Right atrium auricular region (tissue), 2 donors: ENCODE results near the gene UQCRHL. TPM values are rescaled to one million over a fixed set of nuclear protein-coding genes. Genes with fewer than 3 reads are reported as not detected.

Experiments used
- DNase-seq: peaks from one replicate; pipeline ENCODE4 v3.0.0-alpha.2; 2019; ENCODE audit warnings: low spot score
- H3K27ac ChIP-seq, 2 donors: fragments of 200-600 bp; sonication (generic); 1 replicate in 1 of 2; 2 replicates in 1 of 2; pipeline ENCODE4 v1.5.1; 2016 to 2019
- H3K27me3 ChIP-seq, 2 donors: fragments of 200-600 bp; sonication (generic); one replicate each; pipeline versions ENCODE4 v1.5.1 to v1.6.0; 2017 to 2019
- H3K36me3 ChIP-seq: fragments of 200-600 bp; sonication (generic); one replicate; pipeline ENCODE4 v1.5.1; 2016
- H3K4me1 ChIP-seq, 2 donors: fragments of 200-600 bp; sonication (generic); one replicate each; pipeline versions ENCODE4 v1.5.1 to v1.6.0; 2017 to 2019
- H3K4me3 ChIP-seq, 2 donors: fragments of 200-600 bp; sonication (generic); 1 replicate in 1 of 2; 2 replicates in 1 of 2; pipeline ENCODE4 v1.5.1; 2017 to 2019; ENCODE audit warnings: mild to moderate bottlenecking in 1 of 2, moderate library complexity in 1 of 2
- H3K9me3 ChIP-seq, 2 donors: fragments of 200-600 bp; sonication (generic); one replicate each; pipeline ENCODE4 v1.5.1; 2019
- CTCF ChIP-seq, 2 donors: fragments of 200-600 bp; sonication (generic); IDR thresholded peaks; one replicate each; pipeline ENCODE4 v1.5.1; 2019; ENCODE audit warnings: antibody characterized with exemption in 2 of 2
- total RNA-seq, 2 donors: library from RNA; depleted of rRNA; stranded (reverse); fragments of >200 nt; gene quantifications; one replicate each; pipeline ENCODE4 v1.1.0, GENCODE V29; 2016

The UQCRHL gene
- total RNA-seq, 2 donors from 2014 or later = 1.6 to 5.5 TPM

- H3K36me3 ChIP-seq = peaks cover 4% of the 10 kb centered on the region
- no peaks in the 10 kb centered on the region for H3K9me3 ChIP-seq
- TF ChIP-seq CTCF (IDR thresholded peaks at IDR 0.05) = no peak
- peak; percentile 68 for DNase-seq
- H3K4me3 ChIP-seq = no peak overlapping the region
- H3K4me1 ChIP-seq = peaks cover 0 to 11% of the 10 kb centered on the region in 2 donors
- H3K27me3 ChIP-seq = no peaks in the 10 kb centered on the region
- peak overlapping the region in 1 of 2 donors; percentile 27 for H3K27ac ChIP-seq
Observed at GRCh38 chr1:15786581-15786980, 20.9 kb downstream of the UQCRHL start.

GRCh38 chr1:15785683-15786082 is 21.8 kb downstream of the UQCRHL start:
- no peaks in the 10 kb centered on the region for H3K27me3 ChIP-seq
- no peak for TF ChIP-seq CTCF (IDR thresholded peaks at IDR 0.05)
- H3K27ac ChIP-seq = no peak overlapping the region
- H3K36me3 ChIP-seq = peaks cover 10% of the 10 kb centered on the region
- H3K9me3 ChIP-seq = no peaks in the 10 kb centered on the region
- H3K4me1 ChIP-seq = peaks cover 0 to 11% of the 10 kb centered on the region in 2 donors
- DNase-seq = no peak
- no peak overlapping the region for H3K4me3 ChIP-seq

- H3K4me1 ChIP-seq = no peaks in the 10 kb centered on the region
- no peaks in the 10 kb centered on the region for H3K9me3 ChIP-seq
- no peak overlapping the region for H3K4me3 ChIP-seq
- DNase-seq = no peak
- no peaks in the 10 kb centered on the region for H3K27me3 ChIP-seq
- H3K36me3 ChIP-seq = peaks cover 67% of the 10 kb centered on the region
- TF ChIP-seq CTCF (IDR thresholded peaks at IDR 0.05) = no peak
- H3K27ac ChIP-seq = no peak overlapping the region
Observed at GRCh38 chr1:15777909-15778707, 29.3 kb downstream of the UQCRHL start.

- Histone ChIP-seq H3K36me3 (peaks cover 86% of the 10 kb centered on the region), H3K4me1 (no peaks in the 10 kb centered on the region), H3K27me3 (no peaks in the 10 kb centered on the region), H3K9me3 (no peaks in the 10 kb centered on the region), H3K27ac (no peak overlapping the region), H3K4me3 (no peak overlapping the region)
- no peak for TF ChIP-seq CTCF (IDR thresholded peaks at IDR 0.05)
- DNase-seq = no peak
Observed at GRCh38 chr1:15775706-15776105, 31.7 kb downstream of the UQCRHL start.

- H3K4me3 ChIP-seq = no peak overlapping the region
- DNase-seq = no peak
- H3K4me1 ChIP-seq = no peaks in the 10 kb centered on the region
- peaks cover 82% of the 10 kb centered on the region for H3K36me3 ChIP-seq
- H3K27ac ChIP-seq = no peak overlapping the region
- no peaks in the 10 kb centered on the region for H3K27me3 ChIP-seq
- H3K9me3 ChIP-seq = no peaks in the 10 kb centered on the region
- TF ChIP-seq CTCF (IDR thresholded peaks at IDR 0.05) = no peak
Observed at GRCh38 chr1:15771836-15772515, 35.5 kb downstream of the UQCRHL start.
